GM19193 (cell line): Measurements from ENCODE around the gene SMAD6.

Experiments
- POLR2A ChIP-seq: IDR thresholded peaks from 4 replicates; pipeline ENCODE4 v1.6.1; 2011; ENCODE audit not compliant: insufficient read depth, insufficient read length; ENCODE audit errors: extremely low read depth

Gene SMAD6

GRCh38 chr15:66758844-66759243 lies 56.8 kb downstream of the SMAD6 start:
- TF ChIP-seq POLR2A, result no peak

- no peak for TF ChIP-seq POLR2A
Observed at GRCh38 chr15:66760097-66760967, 58.3 kb downstream of the SMAD6 start.

- TF ChIP-seq POLR2A, result no peak
Observed at GRCh38 chr15:66760968-66761725, 59.1 kb downstream of the SMAD6 start.

GRCh38 chr15:66761726-66762595 lies 59.9 kb downstream of the SMAD6 start:
- no peak for TF ChIP-seq POLR2A

GRCh38 chr15:66763186-66764071 lies 61.4 kb downstream of the SMAD6 start:
- TF ChIP-seq POLR2A, result no peak

- no peak for TF ChIP-seq POLR2A
Observed at GRCh38 chr15:66764072-66764786, 62.2 kb downstream of the SMAD6 start.

- TF ChIP-seq POLR2A, result no peak
Observed at GRCh38 chr15:66765478-66766281, 63.6 kb downstream of the SMAD6 start.

GRCh38 chr15:66766282-66767230 lies 64.5 kb downstream of the SMAD6 start:
- TF ChIP-seq POLR2A, result no peak

GRCh38 chr15:66767240-66767659 lies 65.2 kb downstream of the SMAD6 start:
- no peak for TF ChIP-seq POLR2A

- no peak for TF ChIP-seq POLR2A
Observed at GRCh38 chr15:66768987-66769386, 67.0 kb downstream of the SMAD6 start.

GRCh38 chr15:66770518-66771350 lies 68.7 kb downstream of the SMAD6 start:
- no peak for TF ChIP-seq POLR2A
